Adipocyte (in vitro differentiated cells): ENCODE results near the gene FBLN7.
A peak's percentile ranks its signal among the peaks of the same experiment; 100 is the strongest.

Experiments used
- DNase-seq: peaks from one replicate; pipeline ENCODE4 v3.0.0-alpha.2; 2015; ENCODE audit warnings: low read depth
- H3K27me3 ChIP-seq: replicated peaks from 2 replicates; pipeline ENCODE4 v1.7.0; 2013; ENCODE audit warnings: mild to moderate bottlenecking, low read length, moderate library complexity; ENCODE audit not compliant: control insufficient read depth, insufficient read depth
- H3K36me3 ChIP-seq: 2 replicates; pipeline ENCODE4 v1.7.0; 2013; ENCODE audit warnings: low read length, mild to moderate bottlenecking, moderate library complexity; ENCODE audit not compliant: control insufficient read depth, insufficient read depth, severe bottlenecking
- H3K4me1 ChIP-seq: 2 replicates; pipeline ENCODE4 v1.7.0; 2013; ENCODE audit warnings: mild to moderate bottlenecking, low read length, moderate library complexity; ENCODE audit not compliant: control insufficient read depth, insufficient read depth
- H3K4me3 ChIP-seq: 2 replicates; pipeline ENCODE4 v1.7.0; 2013; ENCODE audit warnings: mild to moderate bottlenecking, low read length, moderate library complexity
- H3K9ac ChIP-seq: 2 replicates; pipeline ENCODE4 v1.7.0; 2013; ENCODE audit warnings: mild to moderate bottlenecking, low read length, moderate library complexity
- H3K9me3 ChIP-seq: 2 replicates; pipeline ENCODE4 v1.7.0; 2013; ENCODE audit warnings: mild to moderate bottlenecking, low read length, moderate library complexity; ENCODE audit not compliant: control insufficient read depth

FBLN7 gene

GRCh38 chr2:112142525-112143078, 4.4 kb downstream of the FBLN7 start:
- Histone ChIP-seq H3K4me3 (no peak overlapping the region), H3K9me3 (no peaks in the 10 kb centered on the region), H3K36me3 (no peaks in the 10 kb centered on the region), H3K9ac (no peak overlapping the region), H3K27me3 (no peaks in the 10 kb centered on the region), H3K4me1 (peaks cover 10% of the 10 kb centered on the region)
- DNase-seq = no peak

GRCh38 chr2:112143150-112143549, 5.0 kb downstream of the FBLN7 start:
- Histone ChIP-seq H3K4me1 (peaks cover 14% of the 10 kb centered on the region), H3K27me3 (no peaks in the 10 kb centered on the region)

GRCh38 chr2:112144966-112145365, 6.8 kb downstream of the FBLN7 start:
- Histone ChIP-seq H3K9me3 (no peaks in the 10 kb centered on the region), H3K27me3 (no peaks in the 10 kb centered on the region), H3K4me3 (no peak overlapping the region), H3K4me1 (peaks cover 32% of the 10 kb centered on the region), H3K36me3 (no peaks in the 10 kb centered on the region), H3K9ac (no peak overlapping the region)
- no peak for DNase-seq

More at GRCh38 chr2:112143150-112143549, 5.0 kb downstream of the FBLN7 start:
- H3K9me3 ChIP-seq = no peaks in the 10 kb centered on the region
- H3K36me3 ChIP-seq = no peaks in the 10 kb centered on the region
- no peak for DNase-seq
- no peak overlapping the region for H3K9ac ChIP-seq
- H3K4me3 ChIP-seq = no peak overlapping the region

- H3K9ac ChIP-seq = peak overlapping the region; percentile 74
- no peaks in the 10 kb centered on the region for H3K27me3 ChIP-seq
- DNase-seq = no peak
- peaks cover 48% of the 10 kb centered on the region for H3K4me1 ChIP-seq
- H3K9me3 ChIP-seq = no peaks in the 10 kb centered on the region
- H3K4me3 ChIP-seq = peak overlapping the region; percentile 51
- no peaks in the 10 kb centered on the region for H3K36me3 ChIP-seq
Observed at GRCh38 chr2:112147382-112148168, 9.4 kb downstream of the FBLN7 start.

- H3K27me3 ChIP-seq = no peaks in the 10 kb centered on the region
- peak overlapping the region; percentile 51 for H3K4me3 ChIP-seq
- no peaks in the 10 kb centered on the region for H3K9me3 ChIP-seq
- DNase-seq = no peak
- H3K36me3 ChIP-seq = no peaks in the 10 kb centered on the region
- H3K4me1 ChIP-seq = peaks cover 54% of the 10 kb centered on the region
- H3K9ac ChIP-seq = peak overlapping the region; percentile 74
Observed at GRCh38 chr2:112148477-112148876, 10.3 kb downstream of the FBLN7 start.

GRCh38 chr2:112149194-112149593, 11.0 kb downstream of the FBLN7 start:
- no peak overlapping the region for H3K9ac ChIP-seq
- no peaks in the 10 kb centered on the region for H3K9me3 ChIP-seq
- H3K36me3 ChIP-seq = no peaks in the 10 kb centered on the region
- no peak overlapping the region for H3K4me3 ChIP-seq
- DNase-seq = no peak
- no peaks in the 10 kb centered on the region for H3K27me3 ChIP-seq
- H3K4me1 ChIP-seq = peaks cover 57% of the 10 kb centered on the region

GRCh38 chr2:112149866-112150435, 11.8 kb downstream of the FBLN7 start:
- H3K4me1 ChIP-seq = peaks cover 57% of the 10 kb centered on the region
- no peak for DNase-seq

GRCh38 chr2:112150447-112150846, 12.3 kb downstream of the FBLN7 start:
- H3K9ac ChIP-seq = peak overlapping the region; percentile 47
- DNase-seq = peak; percentile 92
- no peaks in the 10 kb centered on the region for H3K9me3 ChIP-seq
- H3K27me3 ChIP-seq = no peaks in the 10 kb centered on the region
- no peak overlapping the region for H3K4me3 ChIP-seq
- H3K36me3 ChIP-seq = no peaks in the 10 kb centered on the region
- peaks cover 57% of the 10 kb centered on the region for H3K4me1 ChIP-seq

More at GRCh38 chr2:112149866-112150435, 11.8 kb downstream of the FBLN7 start:
- Histone ChIP-seq H3K36me3 (no peaks in the 10 kb centered on the region), H3K27me3 (no peaks in the 10 kb centered on the region), H3K9ac (peak overlapping the region; percentile 47), H3K9me3 (no peaks in the 10 kb centered on the region), H3K4me3 (no peak overlapping the region)

GRCh38 chr2:112150851-112151250, 12.7 kb downstream of the FBLN7 start:
- H3K36me3 ChIP-seq = no peaks in the 10 kb centered on the region
- peaks cover 58% of the 10 kb centered on the region for H3K4me1 ChIP-seq
- DNase-seq = no peak
- H3K4me3 ChIP-seq = no peak overlapping the region
- peak overlapping the region; percentile 39 for H3K9ac ChIP-seq
- H3K9me3 ChIP-seq = no peaks in the 10 kb centered on the region
- no peaks in the 10 kb centered on the region for H3K27me3 ChIP-seq

- H3K4me1 ChIP-seq = peaks cover 62% of the 10 kb centered on the region
- H3K9me3 ChIP-seq = no peaks in the 10 kb centered on the region
- H3K4me3 ChIP-seq = no peak overlapping the region
- H3K9ac ChIP-seq = no peak overlapping the region
- no peaks in the 10 kb centered on the region for H3K27me3 ChIP-seq
- H3K36me3 ChIP-seq = no peaks in the 10 kb centered on the region
- no peak for DNase-seq
Observed at GRCh38 chr2:112151271-112151670, 13.1 kb downstream of the FBLN7 start.

GRCh38 chr2:112151701-112152440, 13.7 kb downstream of the FBLN7 start:
- Histone ChIP-seq H3K9ac (no peak overlapping the region), H3K36me3 (no peaks in the 10 kb centered on the region), H3K27me3 (no peaks in the 10 kb centered on the region), H3K9me3 (no peaks in the 10 kb centered on the region), H3K4me1 (peaks cover 65% of the 10 kb centered on the region), H3K4me3 (no peak overlapping the region)
- no peak for DNase-seq
